GM13977 (cell line): ENCODE data around the gene OR4K1.

Experiments used
- DNase-seq: peaks from one replicate; pipeline ENCODE4 v3.0.0; 2012; ENCODE audit warnings: low spot score
- in situ Hi-C: fragments of 300-500 bp; cut with MboI; formaldehyde crosslinking; loops from one replicate; pipeline ENCODE4 v1.12.0; 2022; ENCODE audit warnings: low sequenced_read_pairs, low pct_unique_long_range_greater_than_20kb, mixed read lengths, inconsistent platforms; ENCODE audit not compliant: unreplicated experiment
- TF ChIP-seq, protein P1 (sequence below): IDR thresholded peaks from 2 replicates; pipeline ENCODE4 v1.5.1; 2012; ENCODE audit warnings: mild to moderate bottlenecking, control low read depth; ENCODE audit not compliant: insufficient read depth; ENCODE audit errors: extremely low read depth, missing control alignments

Gene OR4K1

DNA sequence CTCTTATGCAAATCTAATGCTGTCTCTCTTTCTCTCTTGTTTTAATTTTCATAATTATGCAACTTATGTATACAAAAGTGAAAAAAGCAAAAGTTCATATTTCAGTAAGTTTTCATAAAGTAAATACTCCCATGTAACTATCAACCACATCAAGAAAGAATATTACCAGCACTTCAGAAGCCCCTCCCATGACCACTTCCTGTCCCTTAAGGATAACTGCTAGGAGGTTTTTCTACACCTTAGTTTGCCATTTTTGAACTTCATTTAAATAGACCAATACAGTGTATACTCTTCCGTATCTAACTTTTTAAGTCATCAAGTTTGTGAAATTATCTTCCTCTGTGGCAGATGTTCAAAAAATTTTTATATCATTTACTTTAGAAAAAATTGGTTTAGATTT is 44.1 kb downstream of the OR4K1 start:
- no peak for DNase-seq
- in situ Hi-C loops: no loop called here
- TF ChIP-seq, protein P1, sequence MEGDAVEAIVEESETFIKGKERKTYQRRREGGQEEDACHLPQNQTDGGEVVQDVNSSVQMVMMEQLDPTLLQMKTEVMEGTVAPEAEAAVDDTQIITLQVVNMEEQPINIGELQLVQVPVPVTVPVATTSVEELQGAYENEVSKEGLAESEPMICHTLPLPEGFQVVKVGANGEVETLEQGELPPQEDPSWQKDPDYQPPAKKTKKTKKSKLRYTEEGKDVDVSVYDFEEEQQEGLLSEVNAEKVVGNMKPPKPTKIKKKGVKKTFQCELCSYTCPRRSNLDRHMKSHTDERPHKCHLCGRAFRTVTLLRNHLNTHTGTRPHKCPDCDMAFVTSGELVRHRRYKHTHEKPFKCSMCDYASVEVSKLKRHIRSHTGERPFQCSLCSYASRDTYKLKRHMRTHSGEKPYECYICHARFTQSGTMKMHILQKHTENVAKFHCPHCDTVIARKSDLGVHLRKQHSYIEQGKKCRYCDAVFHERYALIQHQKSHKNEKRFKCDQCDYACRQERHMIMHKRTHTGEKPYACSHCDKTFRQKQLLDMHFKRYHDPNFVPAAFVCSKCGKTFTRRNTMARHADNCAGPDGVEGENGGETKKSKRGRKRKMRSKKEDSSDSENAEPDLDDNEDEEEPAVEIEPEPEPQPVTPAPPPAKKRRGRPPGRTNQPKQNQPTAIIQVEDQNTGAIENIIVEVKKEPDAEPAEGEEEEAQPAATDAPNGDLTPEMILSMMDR: no peak

DNA sequence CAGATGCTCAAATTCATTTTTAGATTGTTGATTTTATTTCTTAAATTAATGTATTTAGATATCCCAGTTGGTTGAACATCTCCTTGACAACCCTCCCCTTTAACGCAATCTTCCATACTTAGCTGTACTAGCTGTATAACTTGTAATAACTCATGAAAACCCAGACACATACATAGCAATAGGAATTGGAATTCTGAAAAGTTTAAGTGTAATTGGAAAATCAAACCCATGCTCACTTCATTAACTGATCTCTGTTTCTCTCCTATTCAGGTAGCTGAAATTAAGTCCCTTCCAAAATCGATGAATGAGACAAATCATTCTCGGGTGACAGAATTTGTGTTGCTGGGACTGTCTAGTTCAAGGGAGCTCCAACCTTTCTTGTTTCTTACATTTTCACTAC is 44.6 kb downstream of the OR4K1 start, which contains the start of gene OR4K15:
TSS of gene OR4K15 (plus strand) at position 301 of the 400 bp plus-strand sequence. CDS start at position 301, 0 bp downstream.
- in situ Hi-C loops: no loop called here
- DNase-seq: no peak
- TF ChIP-seq, protein P1: no peak
